Skeletal muscle satellite cell (primary cell): Measurements from ENCODE around the gene COL2A1.
A peak's percentile ranks its signal among the peaks of the same experiment; 100 is the strongest.
"Not testable (repeated sequence)": the region's sequence is repeated elsewhere in the genome, so short reads cannot be mapped to it uniquely, and the experiment has no call there.

Source experiments
- H3K27me3 ChIP-seq: 2 replicates; pipeline ENCODE4 v1.7.0; 2013; ENCODE audit warnings: low read length; ENCODE audit not compliant: control insufficient read depth, insufficient read depth
- H3K36me3 ChIP-seq: 2 replicates; pipeline ENCODE4 v1.7.0; 2013; ENCODE audit warnings: mild to moderate bottlenecking, control low read depth, low read length; ENCODE audit not compliant: insufficient read depth
- H3K4me1 ChIP-seq: 2 replicates; pipeline ENCODE4 v1.7.0; 2013; ENCODE audit warnings: low read length; ENCODE audit not compliant: control insufficient read depth, insufficient read depth
- H3K4me2 ChIP-seq: 2 replicates; pipeline ENCODE4 v1.7.0; 2013; ENCODE audit warnings: mild to moderate bottlenecking, low read length
- H3K4me3 ChIP-seq: 2 replicates; pipeline ENCODE4 v1.7.0; 2013; ENCODE audit warnings: low read length
- H3K9ac ChIP-seq: 2 replicates; pipeline ENCODE4 v1.7.0; 2013; ENCODE audit warnings: mild to moderate bottlenecking, low read depth, low read length, moderate library complexity
- H3K9me3 ChIP-seq: replicated peaks from 2 replicates; pipeline ENCODE4 v1.7.0; 2013; ENCODE audit warnings: mild to moderate bottlenecking, control low read depth, low read length

Gene COL2A1

DNA sequence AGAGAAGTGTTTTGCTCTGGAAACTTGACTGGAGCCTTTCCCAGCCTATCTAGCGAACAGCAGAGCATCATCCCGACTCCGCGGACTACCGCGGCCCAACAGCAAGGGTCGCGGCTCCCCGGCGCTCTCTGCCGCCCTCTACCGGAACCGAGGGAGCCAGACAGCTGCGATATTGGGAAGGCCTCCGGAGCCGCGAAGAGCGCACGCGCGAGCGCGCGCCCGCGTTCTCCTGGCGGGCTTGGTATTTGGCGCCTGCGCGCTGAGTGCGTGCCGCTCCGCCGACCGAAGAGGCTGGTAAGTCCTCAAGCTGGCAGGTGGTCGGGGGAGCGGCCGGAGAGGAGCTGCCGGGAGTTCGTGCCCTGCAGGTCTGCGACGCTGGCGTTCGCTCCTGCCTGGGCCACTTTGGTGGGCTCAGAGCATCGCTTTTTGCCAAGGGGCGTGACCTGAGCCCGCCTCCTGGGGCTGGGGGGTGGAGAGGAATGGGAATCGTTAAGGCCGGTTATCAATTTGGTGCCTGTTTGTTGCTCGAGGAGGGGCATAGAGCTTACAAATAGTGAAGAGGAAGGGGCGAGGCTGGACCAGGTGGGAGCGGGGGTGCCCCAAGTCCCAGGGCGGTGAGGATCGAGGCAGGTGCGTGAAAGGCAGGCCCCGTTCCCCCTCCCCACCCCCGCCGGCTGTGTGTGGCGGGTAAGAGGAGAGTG is 40.8 kb downstream of the COL2A1 start, which contains the start of gene TMEM106C:
Gene TMEM106C (plus strand): TSS at position 257 of the 701 bp plus-strand sequence. CDS start 641 bp downstream, outside the sequence.
- Histone ChIP-seq H3K9ac (peak within 1 kb of the TSS; percentile 77), H3K4me2 (peak within 1 kb of the TSS; percentile 95), H3K36me3 (no peaks in the 10 kb centered on the region), H3K4me3 (peak within 1 kb of the TSS; percentile 94), H3K9me3 (no peaks in the 10 kb centered on the region), H3K4me1 (peaks cover 7% of the 10 kb centered on the region), H3K27me3 (peaks cover 20% of the 10 kb centered on the region)

DNA sequence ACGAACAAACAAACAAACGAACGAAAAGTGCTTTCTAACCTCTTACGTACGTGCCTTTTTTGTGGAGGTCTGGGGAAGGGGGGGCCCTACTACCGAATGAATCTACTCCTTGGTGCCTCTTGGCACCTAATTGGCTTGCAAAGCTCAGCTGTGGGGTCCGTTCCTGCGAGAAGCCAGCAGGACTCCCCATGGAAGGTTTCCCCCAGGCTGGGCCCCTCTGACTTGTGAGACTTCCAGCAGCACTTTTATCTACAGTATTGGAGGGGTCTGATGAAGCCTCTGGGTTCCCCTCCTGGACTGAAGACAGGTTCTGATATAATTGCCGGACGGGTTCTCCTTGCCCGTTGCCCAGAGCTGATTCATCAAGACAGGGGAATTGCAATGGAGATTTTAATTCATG is 42.1 kb downstream of the COL2A1 start:
- peaks cover 7% of the 10 kb centered on the region for H3K4me1 ChIP-seq
- H3K9ac ChIP-seq: no peak overlapping the region
- H3K9me3 ChIP-seq: no peaks in the 10 kb centered on the region

GRCh38 chr12:47957671-47958070 is 46.6 kb downstream of the COL2A1 start:
- H3K27me3 ChIP-seq: peaks cover 58% of the 10 kb centered on the region
- H3K9ac ChIP-seq, H3K9me3 ChIP-seq, H3K36me3 ChIP-seq, H3K4me1 ChIP-seq, H3K4me3 ChIP-seq, H3K4me2 ChIP-seq: not testable (repeated sequence)

More for the DNA sequence above, 42.1 kb downstream of the COL2A1 start:
- H3K27me3 ChIP-seq: peaks cover 26% of the 10 kb centered on the region
- no peak overlapping the region for H3K4me2 ChIP-seq
- H3K36me3 ChIP-seq: no peaks in the 10 kb centered on the region
- H3K4me3 ChIP-seq: no peak overlapping the region

DNA sequence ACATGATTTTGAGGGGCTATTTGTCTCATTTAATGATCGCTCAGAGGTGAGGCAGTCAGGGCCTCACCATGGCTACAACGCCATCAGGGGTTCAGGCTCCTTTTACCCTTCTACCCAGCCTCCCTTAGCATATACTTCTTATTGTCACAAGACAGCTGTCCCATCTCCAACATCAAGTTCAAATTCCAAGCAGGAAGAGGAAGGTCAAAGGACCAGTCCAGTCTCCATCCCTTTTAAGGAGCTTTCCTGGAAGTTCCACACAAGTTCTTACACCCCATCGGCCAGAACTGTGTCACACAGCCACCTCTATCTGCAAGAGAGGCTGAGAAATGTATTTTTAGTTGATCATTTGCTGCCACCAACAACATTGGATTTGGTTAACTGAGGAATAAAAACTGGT is 49.2 kb downstream of the COL2A1 start:
- Histone ChIP-seq H3K4me2 (no peak overlapping the region), H3K36me3 (no peaks in the 10 kb centered on the region), H3K27me3 (peaks cover 59% of the 10 kb centered on the region), H3K9me3 (no peaks in the 10 kb centered on the region), H3K4me1 (no peaks in the 10 kb centered on the region), H3K4me3 (no peak overlapping the region), H3K9ac (no peak overlapping the region)

- no peaks in the 10 kb centered on the region for H3K9me3 ChIP-seq
- H3K4me2 ChIP-seq: no peak overlapping the region
- no peaks in the 10 kb centered on the region for H3K36me3 ChIP-seq
- H3K4me3 ChIP-seq: no peak overlapping the region
- H3K27me3 ChIP-seq: peaks cover 55% of the 10 kb centered on the region
- no peaks in the 10 kb centered on the region for H3K4me1 ChIP-seq
- H3K9ac ChIP-seq: no peak overlapping the region
These were observed 49.7 kb downstream of the COL2A1 start for GRCh38 chr12:47954467-47955045.

DNA sequence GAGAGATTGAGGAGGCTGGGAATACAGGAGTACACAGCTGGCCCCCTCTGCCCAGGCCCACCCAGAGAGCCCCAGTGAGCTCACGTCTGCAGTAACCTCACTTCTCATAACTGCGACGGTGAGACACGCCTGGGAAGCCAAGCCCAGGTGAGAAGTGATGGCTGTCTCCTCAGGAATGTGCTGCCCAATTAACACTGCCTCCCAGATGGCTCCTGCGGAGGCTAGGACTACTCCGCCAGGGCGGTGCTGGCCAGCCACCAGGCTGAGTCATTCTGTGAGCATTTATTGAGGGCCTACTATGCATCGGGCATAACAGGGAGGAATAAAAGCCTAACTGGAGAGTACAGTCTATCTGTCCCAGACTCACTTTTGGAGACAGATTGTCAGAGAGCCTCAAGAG is 50.2 kb downstream of the COL2A1 start:
- H3K36me3 ChIP-seq: no peaks in the 10 kb centered on the region
- no peaks in the 10 kb centered on the region for H3K9me3 ChIP-seq
- peaks cover 55% of the 10 kb centered on the region for H3K27me3 ChIP-seq
- no peak overlapping the region for H3K4me3 ChIP-seq
- H3K4me2 ChIP-seq: no peak overlapping the region
- no peak overlapping the region for H3K9ac ChIP-seq
- peaks cover 3% of the 10 kb centered on the region for H3K4me1 ChIP-seq

DNA sequence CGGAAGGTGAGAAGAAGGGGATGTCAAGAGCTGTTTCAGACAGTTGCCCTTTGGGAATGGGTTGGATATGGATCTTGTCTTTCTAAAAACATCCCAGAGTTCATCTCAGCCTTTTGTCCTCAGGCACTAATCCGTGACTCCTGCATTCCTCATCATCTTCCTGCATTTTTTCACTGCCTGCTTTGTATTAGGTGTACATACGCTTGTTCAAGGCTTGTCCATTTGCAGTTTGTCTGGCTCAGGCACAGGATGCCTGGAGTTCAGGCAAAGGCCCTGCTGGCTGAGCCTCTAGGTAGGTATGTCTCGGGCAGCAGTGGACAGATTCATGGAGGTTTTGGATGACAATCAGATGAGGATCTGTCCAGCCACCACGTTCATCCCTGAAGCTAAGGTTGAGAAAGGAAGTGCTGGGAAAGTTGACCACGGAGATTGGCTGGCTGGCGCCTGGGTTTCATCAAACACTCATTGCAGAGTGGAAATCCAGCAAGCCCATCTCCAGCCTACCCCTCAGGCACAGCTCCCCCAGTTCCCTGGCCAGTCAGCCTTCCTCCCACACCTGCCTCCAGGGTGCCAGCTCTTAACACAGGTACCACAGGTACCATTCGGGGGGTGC is 53.3 kb downstream of the COL2A1 start:
- Histone ChIP-seq H3K36me3 (no peaks in the 10 kb centered on the region), H3K9ac (no peak overlapping the region), H3K9me3 (no peaks in the 10 kb centered on the region), H3K4me2 (no peak overlapping the region), H3K27me3 (peaks cover 43% of the 10 kb centered on the region), H3K4me3 (no peak overlapping the region), H3K4me1 (peaks cover 14% of the 10 kb centered on the region)

DNA sequence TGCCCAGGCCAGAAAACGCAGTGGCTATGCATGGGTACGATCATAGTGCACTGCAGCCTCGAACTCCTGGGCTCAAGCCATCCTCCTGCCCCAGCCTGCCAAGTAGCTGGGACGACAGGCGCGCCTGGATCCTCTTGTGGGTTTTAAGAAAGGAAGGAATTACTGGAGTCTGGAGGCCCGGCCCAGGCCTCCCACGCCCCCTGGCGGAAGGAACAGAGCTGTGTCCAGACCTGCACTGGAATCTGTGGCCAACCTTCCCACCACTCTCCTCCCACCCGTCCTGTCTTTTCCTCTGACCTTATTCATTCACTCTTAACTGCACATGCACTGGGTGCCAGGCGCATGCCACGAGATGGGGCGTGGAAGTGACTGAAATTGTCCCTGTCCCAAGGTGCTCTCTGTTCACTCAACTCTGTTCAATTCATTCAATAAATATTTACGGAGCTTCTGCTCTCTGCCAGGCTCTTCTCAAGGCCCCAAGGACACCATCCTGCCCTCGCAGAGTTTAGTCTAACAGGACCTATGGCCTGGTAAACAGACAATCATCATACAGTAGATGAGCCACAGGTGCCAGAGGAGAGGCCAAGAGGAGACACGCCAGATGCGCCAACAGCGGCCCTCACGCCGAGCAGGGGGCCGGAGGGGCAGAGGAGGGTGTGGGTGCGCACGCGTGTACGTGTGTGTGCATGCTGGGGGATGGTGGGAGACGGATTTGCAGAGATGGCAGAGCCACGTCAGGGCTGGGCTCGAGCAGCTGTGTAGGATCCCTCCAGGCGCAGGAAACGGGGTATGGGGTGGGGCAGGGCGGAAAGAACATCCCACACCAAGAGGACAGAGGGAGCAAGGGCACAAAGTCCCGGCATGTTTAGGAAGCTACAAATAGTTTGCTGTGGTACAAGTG is 54.6 kb downstream of the COL2A1 start:
- H3K4me3 ChIP-seq: no peak overlapping the region
- peaks cover 32% of the 10 kb centered on the region for H3K27me3 ChIP-seq
- H3K4me1 ChIP-seq: peaks cover 14% of the 10 kb centered on the region
- no peaks in the 10 kb centered on the region for H3K36me3 ChIP-seq
- no peak overlapping the region for H3K4me2 ChIP-seq
- no peak overlapping the region for H3K9ac ChIP-seq
- H3K9me3 ChIP-seq: no peaks in the 10 kb centered on the region

GRCh38 chr12:47947341-47947740 is 56.9 kb downstream of the COL2A1 start:
- no peak overlapping the region for H3K4me3 ChIP-seq
- peaks cover 14% of the 10 kb centered on the region for H3K4me1 ChIP-seq
- H3K4me2 ChIP-seq: no peak overlapping the region
- no peaks in the 10 kb centered on the region for H3K9me3 ChIP-seq
- peaks cover 17% of the 10 kb centered on the region for H3K27me3 ChIP-seq
- H3K36me3 ChIP-seq: no peaks in the 10 kb centered on the region
- H3K9ac ChIP-seq: no peak overlapping the region

DNA sequence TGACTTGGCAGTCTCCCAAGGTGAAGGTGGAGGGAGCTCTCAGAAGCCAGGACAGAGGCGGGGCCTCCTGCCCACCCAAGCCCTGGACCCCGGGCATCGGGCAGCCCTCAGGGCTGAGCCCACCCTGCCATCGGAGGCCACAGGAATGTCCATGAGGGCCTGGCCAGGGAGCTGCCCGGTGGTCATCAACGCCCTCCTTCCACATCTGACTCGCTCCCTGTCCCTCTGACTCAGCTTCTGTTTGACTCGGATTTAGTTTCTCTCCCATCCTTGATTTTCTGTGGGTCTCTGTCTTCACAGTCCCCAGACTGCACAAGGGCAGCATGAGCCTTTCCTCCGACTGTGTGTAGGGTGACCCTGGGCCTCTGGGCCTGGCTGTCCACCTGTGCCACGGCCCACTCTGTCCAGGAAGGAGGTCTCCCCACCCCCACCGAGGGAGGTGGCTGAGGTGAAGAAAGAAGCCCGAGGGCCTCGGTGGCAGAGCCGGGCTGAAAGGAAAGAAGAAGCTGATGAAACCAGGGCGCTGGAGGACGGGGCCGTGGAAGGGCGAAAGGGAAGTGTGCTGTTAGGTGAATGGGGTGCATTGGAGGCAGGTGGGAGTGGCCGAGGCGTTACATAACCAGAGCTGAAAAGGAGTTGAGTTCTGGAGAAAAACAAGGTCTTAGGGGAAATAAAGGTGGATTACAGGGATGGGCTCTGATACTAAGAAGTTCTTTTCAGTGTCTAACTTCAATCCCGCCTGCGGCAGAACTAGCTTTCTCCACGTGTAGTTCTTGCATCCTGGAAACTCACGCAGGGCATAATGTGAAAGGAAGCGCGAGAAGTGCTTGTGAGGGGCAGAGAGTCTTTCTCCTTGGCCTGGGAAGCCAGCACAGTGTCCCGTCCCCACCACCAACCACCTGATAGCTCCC is 57.6 kb downstream of the COL2A1 start:
- no peaks in the 10 kb centered on the region for H3K9me3 ChIP-seq
- peaks cover 10% of the 10 kb centered on the region for H3K27me3 ChIP-seq
- no peak overlapping the region for H3K4me3 ChIP-seq
- no peaks in the 10 kb centered on the region for H3K36me3 ChIP-seq
- no peak overlapping the region for H3K4me2 ChIP-seq
- peaks cover 14% of the 10 kb centered on the region for H3K4me1 ChIP-seq
- H3K9ac ChIP-seq: no peak overlapping the region
